ENCODE data around the gene LGR6.

GRCh38 chr1:202160377-202160940 lies 33.1 kb upstream of the LGR6 start, which contains the start of gene PTPN7:
- TF ChIP-seq SIN3A (IDR thresholded peaks at IDR 0.05; ENCODE audit: borderline replicate concordance, insufficient read depth, low read length) (no peak), POLR2AphosphoS5 (IDR thresholded peaks at IDR 0.05; ENCODE audit: low read depth, low read length) (no peak), TAF1 (IDR thresholded peaks at IDR 0.05; ENCODE audit: borderline replicate concordance, insufficient read depth, low read length) (no peak), FOXP2 (optimal IDR thresholded peaks at IDR 0.05; ENCODE audit: borderline replicate concordance, extremely low read depth, extremely low read length, insufficient read depth) (no peak)
- TF ChIP-seq, protein P1, sequence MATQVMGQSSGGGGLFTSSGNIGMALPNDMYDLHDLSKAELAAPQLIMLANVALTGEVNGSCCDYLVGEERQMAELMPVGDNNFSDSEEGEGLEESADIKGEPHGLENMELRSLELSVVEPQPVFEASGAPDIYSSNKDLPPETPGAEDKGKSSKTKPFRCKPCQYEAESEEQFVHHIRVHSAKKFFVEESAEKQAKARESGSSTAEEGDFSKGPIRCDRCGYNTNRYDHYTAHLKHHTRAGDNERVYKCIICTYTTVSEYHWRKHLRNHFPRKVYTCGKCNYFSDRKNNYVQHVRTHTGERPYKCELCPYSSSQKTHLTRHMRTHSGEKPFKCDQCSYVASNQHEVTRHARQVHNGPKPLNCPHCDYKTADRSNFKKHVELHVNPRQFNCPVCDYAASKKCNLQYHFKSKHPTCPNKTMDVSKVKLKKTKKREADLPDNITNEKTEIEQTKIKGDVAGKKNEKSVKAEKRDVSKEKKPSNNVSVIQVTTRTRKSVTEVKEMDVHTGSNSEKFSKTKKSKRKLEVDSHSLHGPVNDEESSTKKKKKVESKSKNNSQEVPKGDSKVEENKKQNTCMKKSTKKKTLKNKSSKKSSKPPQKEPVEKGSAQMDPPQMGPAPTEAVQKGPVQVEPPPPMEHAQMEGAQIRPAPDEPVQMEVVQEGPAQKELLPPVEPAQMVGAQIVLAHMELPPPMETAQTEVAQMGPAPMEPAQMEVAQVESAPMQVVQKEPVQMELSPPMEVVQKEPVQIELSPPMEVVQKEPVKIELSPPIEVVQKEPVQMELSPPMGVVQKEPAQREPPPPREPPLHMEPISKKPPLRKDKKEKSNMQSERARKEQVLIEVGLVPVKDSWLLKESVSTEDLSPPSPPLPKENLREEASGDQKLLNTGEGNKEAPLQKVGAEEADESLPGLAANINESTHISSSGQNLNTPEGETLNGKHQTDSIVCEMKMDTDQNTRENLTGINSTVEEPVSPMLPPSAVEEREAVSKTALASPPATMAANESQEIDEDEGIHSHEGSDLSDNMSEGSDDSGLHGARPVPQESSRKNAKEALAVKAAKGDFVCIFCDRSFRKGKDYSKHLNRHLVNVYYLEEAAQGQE (IDR thresholded peaks at IDR 0.05; ENCODE audit: insufficient read depth in 1 of 2, low read depth in 2 of 2, low read length in 2 of 2) = no peak

Measured in PFSK-1 (cell line).